Panc1 (cell line): ENCODE measurements around the gene DOCK1. TPM values are rescaled to one million over a fixed set of nuclear protein-coding genes. Genes with fewer than 3 reads are reported as not detected.

Experiments
- ATAC-seq: fragments of 200-7000 bp; cut with Tn5 transposase; 2 replicates; pipeline ENCODE4 v1.9.1; 2020; ENCODE audit warnings: mild to moderate bottlenecking, moderate library complexity
- BruUV-seq: library from RNA; stranded (reverse); fragments of 400-500 nt; replicated peaks from 2 replicates; lab custom pipeline; 2021; lab: Mats Ljungman, UMichigan
- CTCF ChIA-PET: fragments of 300-600 bp; sonication (Branson Sonifier 250); formaldehyde crosslinking; loops from one replicate; lab custom pipeline; 2022; ENCODE audit warnings: antibody characterized with exemption; lab: Charles Lee
- POLR2A ChIA-PET: fragments of 300-600 bp; sonication (Branson Sonifier 250); formaldehyde crosslinking; loops from one replicate; lab custom pipeline; 2022; ENCODE audit warnings: antibody characterized with exemption; lab: Charles Lee
- DNase-seq: peaks from one replicate; pipeline ENCODE4 v3.0.0-alpha.2; 2010; ENCODE audit warnings: low read depth, low spot score
- H3K27ac ChIP-seq: 2 replicates; pipeline ENCODE4 v1.5.1; 2011; ENCODE audit warnings: mild to moderate bottlenecking, low read length, inconsistent platforms
- H3K27me3 ChIP-seq: fragments of 200-500 bp; sonication (Bioruptor generic); 2 replicates; pipeline ENCODE4 v1.6.0; 2014; ENCODE audit warnings: low read length, inconsistent platforms; ENCODE audit not compliant: control insufficient read depth, insufficient read depth
- H3K36me3 ChIP-seq: fragments of 200-500 bp; sonication (Bioruptor generic); 2 replicates; pipeline ENCODE4 v1.5.1; 2014; ENCODE audit warnings: inconsistent platforms, mild to moderate bottlenecking, low read length, moderate library complexity; ENCODE audit not compliant: control insufficient read depth, insufficient read depth
- H3K4me1 ChIP-seq: 2 replicates; pipeline ENCODE4 v1.5.1; 2011; ENCODE audit warnings: inconsistent platforms, mild to moderate bottlenecking, low read length, moderate library complexity; ENCODE audit not compliant: control insufficient read depth, insufficient read depth
- H3K4me3 ChIP-seq, 2 experiments: 2 replicates each; pipeline ENCODE4 v1.5.1; 2011 to 2012; ENCODE audit warnings: low read depth in 2 of 2, low read length in 2 of 2, mild to moderate bottlenecking in 2 of 2, inconsistent platforms in 1 of 2, moderate library complexity in 1 of 2
- H3K9me3 ChIP-seq: fragments of 200-500 bp; sonication (Bioruptor generic); 2 replicates; pipeline ENCODE4 v1.5.1; 2014; ENCODE audit warnings: low read depth, mild to moderate bottlenecking, inconsistent platforms, low read length, moderate library complexity; ENCODE audit not compliant: control insufficient read depth, insufficient read depth
- CTCF ChIP-seq: fragments of 450-650 bp; IDR thresholded peaks from 2 replicates; pipeline ENCODE4 v1.5.1; 2017; ENCODE audit warnings: mild to moderate bottlenecking
- POLR2AphosphoS5 ChIP-seq: IDR thresholded peaks from 2 replicates; pipeline ENCODE4 v1.6.1; 2012; ENCODE audit warnings: mild to moderate bottlenecking, low read depth, low read length, moderate library complexity
- SIN3A ChIP-seq: IDR thresholded peaks from 2 replicates; pipeline ENCODE4 v1.6.1; 2012; ENCODE audit warnings: low read depth, mild to moderate bottlenecking, low read length, moderate library complexity, borderline replicate concordance; ENCODE audit not compliant: insufficient read depth
- TCF7L2 ChIP-seq: IDR thresholded peaks from 2 replicates; pipeline ENCODE4 v1.6.1; 2011; ENCODE audit warnings: mild to moderate bottlenecking, low read depth, low read length, inconsistent platforms
- in situ Hi-C: cut with HindIII; loops from 2 replicates; pipeline ENCODE4 v1.10.0; 2016; ENCODE audit warnings: low sequenced_read_pairs, low pct_unique_long_range_greater_than_20kb
- intact Hi-C: fragments of 100-400 bp; cut with micrococcal nuclease; formaldehyde crosslinking; loops from one replicate; pipeline ENCODE4 v1.10.0; 2022; ENCODE audit not compliant: unreplicated experiment
- total RNA-seq: library from RNA; stranded (reverse); gene quantifications from one replicate; pipeline ENCODE4 v1.2.1, GENCODE V29; 2021; ENCODE audit not compliant: unreplicated experiment
- TF ChIP-seq, protein P1 (sequence below), 2 experiments: IDR thresholded peaks; 2 replicates each; pipeline ENCODE4 v1.6.1; 2011 to 2012; ENCODE audit warnings: low read depth in 2 of 2, control low read depth in 1 of 2, low read length in 1 of 2, mild to moderate bottlenecking in 1 of 2, moderate library complexity in 1 of 2; ENCODE audit not compliant: insufficient read depth in 1 of 2

DOCK1 gene
- total RNA-seq, 1 experiment from 2014 or later = 67.6 TPM

- TF ChIP-seq CTCF (no peak), SIN3A (no peak), POLR2AphosphoS5 (no peak), TCF7L2 (no peak)
- TF ChIP-seq, protein P1, sequence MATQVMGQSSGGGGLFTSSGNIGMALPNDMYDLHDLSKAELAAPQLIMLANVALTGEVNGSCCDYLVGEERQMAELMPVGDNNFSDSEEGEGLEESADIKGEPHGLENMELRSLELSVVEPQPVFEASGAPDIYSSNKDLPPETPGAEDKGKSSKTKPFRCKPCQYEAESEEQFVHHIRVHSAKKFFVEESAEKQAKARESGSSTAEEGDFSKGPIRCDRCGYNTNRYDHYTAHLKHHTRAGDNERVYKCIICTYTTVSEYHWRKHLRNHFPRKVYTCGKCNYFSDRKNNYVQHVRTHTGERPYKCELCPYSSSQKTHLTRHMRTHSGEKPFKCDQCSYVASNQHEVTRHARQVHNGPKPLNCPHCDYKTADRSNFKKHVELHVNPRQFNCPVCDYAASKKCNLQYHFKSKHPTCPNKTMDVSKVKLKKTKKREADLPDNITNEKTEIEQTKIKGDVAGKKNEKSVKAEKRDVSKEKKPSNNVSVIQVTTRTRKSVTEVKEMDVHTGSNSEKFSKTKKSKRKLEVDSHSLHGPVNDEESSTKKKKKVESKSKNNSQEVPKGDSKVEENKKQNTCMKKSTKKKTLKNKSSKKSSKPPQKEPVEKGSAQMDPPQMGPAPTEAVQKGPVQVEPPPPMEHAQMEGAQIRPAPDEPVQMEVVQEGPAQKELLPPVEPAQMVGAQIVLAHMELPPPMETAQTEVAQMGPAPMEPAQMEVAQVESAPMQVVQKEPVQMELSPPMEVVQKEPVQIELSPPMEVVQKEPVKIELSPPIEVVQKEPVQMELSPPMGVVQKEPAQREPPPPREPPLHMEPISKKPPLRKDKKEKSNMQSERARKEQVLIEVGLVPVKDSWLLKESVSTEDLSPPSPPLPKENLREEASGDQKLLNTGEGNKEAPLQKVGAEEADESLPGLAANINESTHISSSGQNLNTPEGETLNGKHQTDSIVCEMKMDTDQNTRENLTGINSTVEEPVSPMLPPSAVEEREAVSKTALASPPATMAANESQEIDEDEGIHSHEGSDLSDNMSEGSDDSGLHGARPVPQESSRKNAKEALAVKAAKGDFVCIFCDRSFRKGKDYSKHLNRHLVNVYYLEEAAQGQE (IDR thresholded peaks at IDR 0.05; ENCODE audit: insufficient read depth in 1 of 2, low read depth in 2 of 2, low read length in 1 of 2) = no peak
- H3K27ac ChIP-seq = no peak overlapping the region
- ATAC-seq = no peak
- in situ Hi-C loops = no loop called here
- H3K27me3 ChIP-seq = no peaks in the 10 kb centered on the region
- CTCF ChIA-PET = no interaction called here
- DNase-seq = no peak
- H3K9me3 ChIP-seq = no peaks in the 10 kb centered on the region
- POLR2A ChIA-PET = no interaction called here
- H3K36me3 ChIP-seq = no peaks in the 10 kb centered on the region
- no TSS peak for BruUV-seq
- no peak overlapping the region for H3K4me3 ChIP-seq
- intact Hi-C loops = no loop called here
- H3K4me1 ChIP-seq = peaks cover 11% of the 10 kb centered on the region
These were observed 113.0 kb downstream of the DOCK1 start for GRCh38 chr10:127018298-127018650.

DNA sequence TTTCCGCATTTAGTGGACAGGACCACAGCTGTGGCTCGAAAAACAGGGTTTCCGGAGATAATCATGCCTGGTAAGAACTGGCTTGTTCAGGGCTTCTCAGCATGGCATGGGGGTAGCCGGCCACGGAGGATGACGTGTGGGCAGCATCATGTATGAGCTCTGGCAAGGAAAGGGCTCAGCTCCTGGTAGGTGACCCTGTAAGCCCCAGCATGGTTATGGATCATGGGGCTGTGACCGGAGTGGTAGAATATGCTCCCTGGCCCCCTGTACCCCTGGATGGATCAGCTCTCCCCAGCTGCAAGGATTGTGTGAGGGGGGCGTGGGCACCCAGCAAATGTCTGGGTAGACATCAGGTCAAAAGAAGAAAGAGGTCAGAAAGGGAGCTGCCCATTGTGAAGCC, 113.5 kb downstream of the DOCK1 start:
- no peaks in the 10 kb centered on the region; the same call in 1 of the 2 replicates for H3K36me3 ChIP-seq
- peaks cover 6% of the 10 kb centered on the region for H3K4me1 ChIP-seq
- no peak overlapping the region for H3K27ac ChIP-seq
- DNase-seq (no peak), ATAC-seq (no peak)
- ChIA-PET CTCF (no interaction called here), POLR2A (no interaction called here)
- TF ChIP-seq CTCF (no peak), POLR2AphosphoS5 (no peak), TCF7L2 (no peak), SIN3A (no peak)
- TF ChIP-seq, protein P1 (IDR thresholded peaks at IDR 0.05; ENCODE audit: insufficient read depth in 1 of 2, low read depth in 2 of 2, low read length in 1 of 2) = no peak
- in situ Hi-C loops = no loop called here
- H3K4me3 ChIP-seq = no peak overlapping the region
- no peaks in the 10 kb centered on the region for H3K9me3 ChIP-seq
- no TSS peak for BruUV-seq
- intact Hi-C loops = no loop called here
- no peaks in the 10 kb centered on the region for H3K27me3 ChIP-seq
